Loucy (cell line): ENCODE data around the gene CS.

Source experiments
- H2AFZ ChIP-seq: fragments of 200-600 bp; sonication (generic); 2 replicates; pipeline ENCODE4 v1.6.0; 2016; ENCODE audit warnings: antibody characterized with exemption, mild to moderate bottlenecking, low read length, moderate library complexity
- H3F3A ChIP-seq: fragments of 200-600 bp; 2 replicates; pipeline ENCODE4 v1.6.0; 2016; ENCODE audit warnings: antibody characterized with exemption, low read depth, mild to moderate bottlenecking
- H3K27me3 ChIP-seq: fragments of 200-600 bp; sonication (generic); 2 replicates; pipeline ENCODE4 v1.6.1; 2014; ENCODE audit warnings: low read length, mild to moderate bottlenecking; ENCODE audit not compliant: insufficient read depth, poor library complexity, severe bottlenecking
- H3K36me3 ChIP-seq: fragments of 200-600 bp; sonication (generic); 2 replicates; pipeline ENCODE4 v1.6.1; 2016; ENCODE audit warnings: low read length; ENCODE audit not compliant: insufficient read depth
- H3K4me1 ChIP-seq: fragments of 200-600 bp; sonication (generic); 2 replicates; pipeline ENCODE4 v1.5.1; 2014; ENCODE audit warnings: low read length, mild to moderate bottlenecking; ENCODE audit not compliant: insufficient read depth, poor library complexity, severe bottlenecking
- H3K4me2 ChIP-seq: fragments of 200-600 bp; sonication (generic); 2 replicates; pipeline ENCODE4 v1.6.0; 2014; ENCODE audit warnings: antibody characterized with exemption, low read length, low read depth, mild to moderate bottlenecking; ENCODE audit not compliant: poor library complexity, severe bottlenecking
- H3K4me3 ChIP-seq: fragments of 200-600 bp; sonication (generic); 2 replicates; pipeline ENCODE4 v1.5.1; 2014; ENCODE audit warnings: low read length, mild to moderate bottlenecking, mixed read lengths; ENCODE audit not compliant: poor library complexity, severe bottlenecking
- H3K79me2 ChIP-seq: fragments of 200-600 bp; sonication (generic); 2 replicates; pipeline ENCODE4 v1.6.1; 2014; ENCODE audit warnings: low read length; ENCODE audit not compliant: insufficient read depth
- H3K9ac ChIP-seq: fragments of 200-600 bp; sonication (generic); 2 replicates; pipeline ENCODE4 v1.6.0; 2014; ENCODE audit warnings: mild to moderate bottlenecking, low read depth, low read length, moderate library complexity; ENCODE audit not compliant: poor library complexity, severe bottlenecking
- H3K9me2 ChIP-seq: fragments of 200-600 bp; sonication (generic); replicated peaks from 2 replicates; pipeline ENCODE4 v1.6.1; 2016; ENCODE audit warnings: low read depth, low read length, mixed read lengths
- H3K9me3 ChIP-seq: fragments of 200-600 bp; sonication (generic); 2 replicates; pipeline ENCODE4 v1.6.1; 2014; ENCODE audit warnings: mild to moderate bottlenecking, antibody characterized with exemption, low read length, low read depth; ENCODE audit not compliant: insufficient read depth
- H4K20me1 ChIP-seq: fragments of 200-600 bp; sonication (generic); 2 replicates; pipeline ENCODE4 v1.6.0; 2014; ENCODE audit warnings: antibody characterized with exemption, low read length, mild to moderate bottlenecking; ENCODE audit not compliant: insufficient read depth, poor library complexity, severe bottlenecking
- CTCF ChIP-seq: fragments of 200-600 bp; sonication (generic); conservative IDR thresholded peaks from 2 replicates; pipeline ENCODE4 v1.5.1; 2014; ENCODE audit warnings: mild to moderate bottlenecking, antibody characterized with exemption, low read length
- EZH2phosphoT487 ChIP-seq: fragments of 200-600 bp; IDR thresholded peaks from 2 replicates; pipeline ENCODE4 v1.6.1; 2018; ENCODE audit warnings: antibody characterized with exemption, mild to moderate bottlenecking, moderate library complexity, borderline replicate concordance

CS gene

DNA sequence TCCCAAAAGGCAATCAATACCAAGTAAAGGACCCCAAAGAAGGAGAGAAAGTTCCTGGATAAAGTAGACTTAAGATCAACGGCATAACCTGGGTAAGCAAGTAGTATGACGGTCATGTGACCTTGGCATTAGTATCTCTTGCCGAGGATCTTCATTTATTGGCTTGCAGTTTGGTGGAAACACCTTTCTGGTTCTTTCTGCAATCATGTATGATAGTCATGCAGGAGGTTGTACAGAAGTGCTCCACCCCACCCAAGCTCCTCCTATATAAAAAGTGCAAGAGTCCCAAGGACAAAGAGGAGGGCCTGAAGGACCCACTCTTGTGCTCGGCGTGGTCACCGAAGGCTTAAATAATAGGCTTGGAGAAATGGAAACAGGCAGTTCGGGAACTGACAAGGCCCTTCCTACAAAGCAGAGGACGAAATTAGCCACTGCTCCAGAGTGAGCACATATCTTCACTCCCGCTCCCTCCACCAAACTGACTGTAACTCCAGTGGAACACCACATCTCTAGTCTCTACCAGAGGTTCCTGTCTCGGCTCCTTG is 750 bp downstream of the CS start:
- Histone ChIP-seq H3F3A (no peaks in the 10 kb centered on the region), H3K4me1 (peaks cover 44% of the 10 kb centered on the region), H3K4me2 (peak overlapping the region; percentile 84), H3K79me2 (peaks cover 67% of the 10 kb centered on the region), H3K9me2 (no peaks in the 10 kb centered on the region), H3K27me3 (no peaks in the 10 kb centered on the region), H3K9me3 (no peaks in the 10 kb centered on the region), H3K9ac (peak overlapping the region; percentile 80), H3K4me3 (peak overlapping the region; percentile 95), H2AFZ (peak overlapping the region; percentile 86), H4K20me1 (peaks cover 33% of the 10 kb centered on the region), H3K36me3 (no peaks in the 10 kb centered on the region)
- TF ChIP-seq CTCF = no peak
- TF ChIP-seq EZH2phosphoT487 = no peak

GRCh38 chr12:56298828-56299227 is 1.3 kb downstream of the CS start:
- peaks cover 33% of the 10 kb centered on the region for H4K20me1 ChIP-seq
- no peaks in the 10 kb centered on the region for H3K9me3 ChIP-seq
- peak overlapping the region; percentile 95 for H3K4me3 ChIP-seq
- H2AFZ ChIP-seq = no peak overlapping the region
- no peaks in the 10 kb centered on the region for H3K9me2 ChIP-seq
- peaks cover 47% of the 10 kb centered on the region for H3K4me1 ChIP-seq
- no peaks in the 10 kb centered on the region for H3K36me3 ChIP-seq
- no peak for TF ChIP-seq CTCF
- TF ChIP-seq EZH2phosphoT487 = no peak
- H3F3A ChIP-seq = no peaks in the 10 kb centered on the region
- H3K79me2 ChIP-seq = peaks cover 72% of the 10 kb centered on the region
- H3K27me3 ChIP-seq = no peaks in the 10 kb centered on the region
- peak overlapping the region; percentile 84 for H3K4me2 ChIP-seq
- peak overlapping the region; percentile 80 for H3K9ac ChIP-seq

DNA sequence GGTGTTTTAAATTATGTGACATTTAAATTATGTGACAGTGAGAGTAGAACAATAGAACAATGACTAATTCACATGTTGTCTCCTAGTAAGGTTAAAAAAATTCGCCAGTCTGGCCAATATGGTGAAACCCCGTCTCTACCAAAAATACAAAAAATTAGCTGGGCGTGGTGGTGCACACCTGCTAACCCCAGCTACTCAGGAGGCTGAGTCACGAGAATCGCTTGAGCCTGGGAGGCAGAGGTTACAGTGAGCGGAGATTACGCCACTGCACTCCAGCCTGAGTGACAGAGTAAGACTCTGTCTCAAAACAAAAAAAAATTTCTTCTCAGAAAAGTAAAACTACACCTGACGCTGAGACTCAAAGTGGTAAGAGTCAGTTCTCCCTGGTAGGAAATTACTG is 2.7 kb downstream of the CS start:
- Histone ChIP-seq H3K4me2 (peak overlapping the region; percentile 84), H3K4me1 (peaks cover 48% of the 10 kb centered on the region), H3K36me3 (no peaks in the 10 kb centered on the region), H3K9me2 (no peaks in the 10 kb centered on the region), H3K9me3 (no peaks in the 10 kb centered on the region), H4K20me1 (peaks cover 37% of the 10 kb centered on the region), H3K9ac (peak overlapping the region; percentile 24), H3K27me3 (no peaks in the 10 kb centered on the region), H2AFZ (no peak overlapping the region), H3K79me2 (peaks cover 84% of the 10 kb centered on the region), H3K4me3 (peak overlapping the region; percentile 95), H3F3A (no peaks in the 10 kb centered on the region)
- TF ChIP-seq EZH2phosphoT487 (no peak), CTCF (no peak)
